H1 (cell line): ENCODE data around the gene MMP25. TPM values are rescaled to one million over a fixed set of nuclear protein-coding genes. Genes with fewer than 3 reads are reported as not detected.

Experiments used
- CTCF ChIA-PET: fragments of 300-600 bp; sonication (Branson Sonifier 250); formaldehyde crosslinking; loops from one replicate; lab custom pipeline; 2021; ENCODE audit not compliant: partially characterized antibody; lab: Charles Lee
- POLR2A ChIA-PET: fragments of 300-600 bp; sonication (Branson Sonifier 250); formaldehyde crosslinking; loops from one replicate; lab custom pipeline; 2021; ENCODE audit warnings: inconsistent platforms; ENCODE audit not compliant: partially characterized antibody; lab: Charles Lee
- DNase-seq, 2 experiments: peaks; one replicate each; pipeline versions ENCODE4 v3.0.0 to v3.0.0-alpha.2; 2010 to 2022; ENCODE audit warnings: low spot score in 2 of 2, low read depth in 1 of 2, mixed read lengths in 1 of 2
- FAIRE-seq: peaks from 2 replicates; lab custom pipeline; 2011; peaks lifted over from hg19 to GRCh38; lab: Jason Lieb, UNC
- H2AFZ ChIP-seq: 2 replicates; pipeline ENCODE4 v1.8.1; 2012; ENCODE audit warnings: low read length, inconsistent platforms
- H2AK5ac ChIP-seq: 2 replicates; pipeline ENCODE4 v1.6.1; 2013; ENCODE audit warnings: low read depth, low read length
- H2BK120ac ChIP-seq: replicated peaks from 2 replicates; pipeline ENCODE3; 2013; ENCODE audit warnings: low read depth, low read length, inconsistent platforms
- H2BK12ac ChIP-seq: 2 replicates; pipeline ENCODE4 v1.6.1; 2013; ENCODE audit warnings: low read depth, low read length
- H2BK15ac ChIP-seq: 2 replicates; pipeline ENCODE4 v1.6.1; 2013; ENCODE audit warnings: low read length
- H2BK20ac ChIP-seq: 2 replicates; pipeline ENCODE4 v1.6.1; 2013; ENCODE audit warnings: low read length
- H2BK5ac ChIP-seq: 2 replicates; pipeline ENCODE4 v1.6.1; 2013; ENCODE audit warnings: low read depth, low read length
- H3K14ac ChIP-seq: 2 replicates; pipeline ENCODE4 v1.6.1; 2013; ENCODE audit warnings: inconsistent platforms; ENCODE audit not compliant: insufficient read length
- H3K18ac ChIP-seq: 2 replicates; pipeline ENCODE4 v1.6.1; 2013; ENCODE audit warnings: low read length; ENCODE audit errors: extremely low read depth
- H3K23ac ChIP-seq: 2 replicates; pipeline ENCODE4 v1.6.1; 2013; ENCODE audit warnings: inconsistent platforms; ENCODE audit not compliant: insufficient read length
- H3K23me2 ChIP-seq: 2 replicates; pipeline ENCODE4 v1.6.1; 2013; ENCODE audit warnings: low read depth, low read length
- H3K27ac ChIP-seq: 2 replicates; pipeline ENCODE4 v1.6.1; 2011; ENCODE audit warnings: low read depth, low read length, inconsistent platforms
- H3K27me3 ChIP-seq, 4 experiments: replicated peaks in 1 of 4; 1 replicate in 1 of 4; 2 replicates in 3 of 4; pipeline versions ENCODE4 v1.6.1 to v1.8.1; 2011 to 2013; ENCODE audit warnings: low read length in 3 of 4, mild to moderate bottlenecking in 3 of 4, inconsistent platforms in 2 of 4, mixed read lengths in 2 of 4, moderate library complexity in 1 of 4; ENCODE audit not compliant: control insufficient read depth in 3 of 4, insufficient read depth in 3 of 4; ENCODE audit errors: extremely low read depth in 1 of 4
- H3K36me3 ChIP-seq, 4 experiments: 2 replicates each; pipeline versions ENCODE4 v1.6.1 to v1.8.1; 2011 to 2013; ENCODE audit warnings: mild to moderate bottlenecking in 4 of 4, low read length in 3 of 4, moderate library complexity in 2 of 4, control low read depth in 1 of 4, inconsistent platforms in 1 of 4; ENCODE audit not compliant: insufficient read depth in 4 of 4, control insufficient read depth in 2 of 4
- H3K4ac ChIP-seq: replicated peaks from 2 replicates; pipeline ENCODE3; 2013; ENCODE audit warnings: low read length, low read depth, mixed read lengths, inconsistent platforms; ENCODE audit not compliant: insufficient read length
- H3K4me1 ChIP-seq, 4 experiments: replicated peaks in 1 of 4; 1 replicate in 1 of 4; 2 replicates in 3 of 4; pipeline versions ENCODE4 v1.6.1 to v1.8.1; 2011 to 2013; ENCODE audit warnings: low read length in 3 of 4, inconsistent platforms in 2 of 4, mixed read lengths in 1 of 4; ENCODE audit not compliant: insufficient read depth in 4 of 4, control insufficient read depth in 3 of 4
- H3K4me2 ChIP-seq, 2 experiments: 2 replicates each; pipeline versions ENCODE4 v1.6.1 to v1.8.1; 2011 to 2013; ENCODE audit warnings: low read depth in 2 of 2, low read length in 2 of 2, control low read depth in 1 of 2, inconsistent platforms in 1 of 2, mild to moderate bottlenecking in 1 of 2; ENCODE audit not compliant: insufficient read depth in 1 of 2
- H3K4me3 ChIP-seq, 4 experiments: fragments of 200-600, 300-600 bp in 1 of 4; sonication (generic), shearing (Covaris generic), sonication (Bioruptor Twin) in 1 of 4; 2 replicates each; pipeline versions ENCODE4 v1.5.1 to v1.8.1; 2011 to 2016; ENCODE audit warnings: low read length in 4 of 4, low read depth in 3 of 4, control low read depth in 2 of 4, inconsistent platforms in 2 of 4, mild to moderate bottlenecking in 2 of 4, mixed read lengths in 1 of 4, moderate library complexity in 1 of 4; ENCODE audit not compliant: insufficient read depth in 2 of 4; ENCODE audit errors: extremely low read depth in 1 of 4
- H3K56ac ChIP-seq: replicated peaks from 2 replicates; pipeline ENCODE3; 2013; ENCODE audit warnings: low read depth, mild to moderate bottlenecking, mixed read lengths, low read length, inconsistent platforms; ENCODE audit not compliant: insufficient read length
- H3K79me1 ChIP-seq: 2 replicates; pipeline ENCODE4 v1.6.1; 2013; ENCODE audit warnings: low read depth, low read length, control low read depth
- H3K79me2 ChIP-seq, 2 experiments: 2 replicates each; pipeline versions ENCODE4 v1.6.1 to v1.8.1; 2012 to 2013; ENCODE audit warnings: low read length in 2 of 2, mild to moderate bottlenecking in 2 of 2, inconsistent platforms in 1 of 2; ENCODE audit not compliant: insufficient read depth in 2 of 2, control insufficient read depth in 1 of 2
- H3K9ac ChIP-seq, 4 experiments: replicated peaks in 1 of 4; 1 replicate in 1 of 4; 2 replicates in 3 of 4; pipeline versions ENCODE4 v1.6.1 to v1.8.1; 2011 to 2013; ENCODE audit warnings: low read depth in 3 of 4, low read length in 3 of 4, control low read depth in 2 of 4, mild to moderate bottlenecking in 2 of 4, moderate library complexity in 2 of 4, inconsistent platforms in 1 of 4; ENCODE audit errors: extremely low read depth in 1 of 4
- H3K9me3 ChIP-seq, 2 experiments: 2 replicates each; pipeline versions ENCODE4 v1.6.1 to v1.8.1; 2012 to 2013; ENCODE audit warnings: mild to moderate bottlenecking in 2 of 2, moderate library complexity in 2 of 2, control low read depth in 1 of 2, inconsistent platforms in 1 of 2, low read depth in 1 of 2, low read length in 1 of 2, mixed read lengths in 1 of 2; ENCODE audit not compliant: insufficient read depth in 2 of 2
- H4K20me1 ChIP-seq, 2 experiments: replicated peaks in 1 of 2; 2 replicates each; pipeline versions ENCODE3 to v1.8.1; 2011 to 2013; ENCODE audit warnings: inconsistent platforms in 2 of 2, low read length in 2 of 2, mild to moderate bottlenecking in 1 of 2; ENCODE audit not compliant: insufficient read depth in 2 of 2, control insufficient read depth in 1 of 2
- H4K5ac ChIP-seq: 2 replicates; pipeline ENCODE4 v1.6.1; 2013; ENCODE audit warnings: low read length, low read depth, mixed read lengths, inconsistent platforms; ENCODE audit not compliant: insufficient read length
- H4K8ac ChIP-seq: 2 replicates; pipeline ENCODE4 v1.8.0; 2013; ENCODE audit warnings: mild to moderate bottlenecking, moderate library complexity, low read length, inconsistent platforms; ENCODE audit not compliant: insufficient read depth; ENCODE audit errors: extremely low read depth
- H4K91ac ChIP-seq: replicated peaks from 2 replicates; pipeline ENCODE3; 2013; ENCODE audit warnings: low read length, mixed read lengths, inconsistent platforms; ENCODE audit not compliant: insufficient read length
- BCL11A ChIP-seq, 2 experiments: IDR thresholded peaks; one replicate each; pipeline ENCODE4 v1.6.1; 2011; ENCODE audit warnings: low read depth in 2 of 2, low read length in 2 of 2, mild to moderate bottlenecking in 2 of 2
- EGR1 ChIP-seq: IDR thresholded peaks from 2 replicates; pipeline ENCODE4 v1.6.1; 2011; ENCODE audit warnings: low read depth, low read length, borderline replicate concordance
- POLR2A ChIP-seq, 2 experiments: IDR thresholded peaks; 1 replicate in 1 of 2; 2 replicates in 1 of 2; pipeline ENCODE4 v1.6.1; 2011; ENCODE audit warnings: low read depth in 2 of 2, low read length in 2 of 2, mild to moderate bottlenecking in 2 of 2; ENCODE audit errors: control extremely low read depth in 1 of 2
- POLR2AphosphoS5 ChIP-seq: IDR thresholded peaks from 2 replicates; pipeline ENCODE4 v1.6.1; 2011; ENCODE audit warnings: low read depth, low read length
- RAD21 ChIP-seq, 2 experiments: IDR thresholded peaks in 1 of 2; conservative IDR thresholded peaks in 1 of 2; 2 replicates each; pipeline ENCODE4 v1.6.1; 2011; ENCODE audit warnings: low read depth in 2 of 2, low read length in 2 of 2, improper control_type of control experiment in 1 of 2, inconsistent platforms in 1 of 2, mild to moderate bottlenecking in 1 of 2, moderate library complexity in 1 of 2
- SIRT6 ChIP-seq: IDR thresholded peaks from one replicate; pipeline ENCODE4 v1.7.1; 2012; ENCODE audit warnings: low read length, inconsistent platforms
- SP2 ChIP-seq: IDR thresholded peaks from 2 replicates; pipeline ENCODE4 v1.6.1; 2012; ENCODE audit warnings: mild to moderate bottlenecking, low read length, inconsistent platforms
- TBP ChIP-seq: IDR thresholded peaks from 2 replicates; pipeline ENCODE4 v1.6.1; 2011; ENCODE audit warnings: low read depth, low read length, improper control_type of control experiment
- ZNF274 ChIP-seq: IDR thresholded peaks from 2 replicates; pipeline ENCODE4 v1.7.0; 2012; ENCODE audit warnings: low read length, borderline replicate concordance; ENCODE audit errors: extremely low read depth
- WGBS, 2 experiments: shearing (Covaris generic) in 1 of 2; methylation state at CpG; one replicate each; pipeline versions ENCODE4 v1.1.6 to v1.1.7; 2013 to 2015; ENCODE audit warnings: low lambda C conversion rate in 2 of 2, mixed read lengths in 2 of 2, inconsistent platforms in 1 of 2, low coverage in 1 of 2, missing lambda C conversion rate in 1 of 2; ENCODE audit not compliant: insufficient replicate concordance in 2 of 2, insufficient coverage in 1 of 2, insufficient read length in 1 of 2; ENCODE audit errors: extremely low coverage in 1 of 2, missing lambda C conversion rate in 1 of 2; 5-methylcytosine and 5-hydroxymethylcytosine counted together
- polyA plus RNA-seq, 7 experiments: library from polyadenylated mRNA; depleted of rRNA in 3 of 7; stranded (reverse) in 5 of 7; unstranded in 2 of 7; fragments of >200 nt in 5 of 7; fragments of 200-250 nt in 2 of 7; gene quantifications; 1 replicate in 5 of 7; 2 replicates in 1 of 7; 4 replicates in 1 of 7; pipeline versions ENCODE4 v1.2.1 to v1.2.3, GENCODE V29; 2011 to 2013; ENCODE audit warnings: missing spikeins in 2 of 7, mixed read lengths in 2 of 7
- total RNA-seq: library from RNA; stranded (reverse); fragmentation: NEBNext Ultra II Directional; extraction: Animal tissue kit (Norgen Biotek cat#: 25700); gene quantifications from 2 replicates; pipeline ENCODE4 v1.2.1, GENCODE V29; 2021

MMP25 gene
- total and polyA plus RNA-seq, 2 of the 8 experiments (the other 6 are each of a cell fraction or from before 2014, with no cell fraction given), result 7.7 to 26.7 TPM

DNA sequence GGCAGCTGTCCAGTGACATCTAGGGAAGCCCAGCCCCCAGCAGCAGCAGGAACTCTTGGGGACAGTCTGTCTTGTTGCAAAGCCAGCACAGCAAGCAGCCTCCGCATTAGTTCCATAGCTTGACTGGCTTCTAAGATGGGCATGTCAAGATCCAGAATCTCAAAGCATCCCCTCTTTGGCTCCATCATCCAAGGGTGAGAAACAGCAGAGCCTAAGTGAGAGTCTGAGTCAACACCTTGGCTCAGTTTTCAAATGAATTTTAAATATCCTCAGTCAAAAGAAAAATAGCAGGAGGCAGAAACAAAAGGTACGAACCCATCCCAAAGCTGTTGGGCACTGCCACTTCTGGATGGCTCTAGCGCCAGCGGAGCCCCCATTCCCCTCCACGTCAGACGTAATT is 31.4 kb upstream of the MMP25 start:
- no peak overlapping the region for H2AFZ ChIP-seq
- H2AK5ac ChIP-seq, result no peak overlapping the region
- 0 out of 2 replicates have a peak overlapping the region, but pooled peaks have one; percentile 61 for H2BK15ac ChIP-seq
- H3K79me1 ChIP-seq, result peaks cover 11% of the 10 kb centered on the region; the same call in 1 of the 2 replicates
- CTCF ChIA-PET, result interaction anchor here (0.8 to 11.3 kb wide), 7 partner anchors 10 to 45 kb away, joined by 3 to 213 read pairs (median 4); no protein-coding TSS in a partner anchor
- WGBS, 2 experiments, result 94% methylated on average over 6 of the region's 6 CpGs; no CpG with 5 or more reads in 1 of the 2 experiments
- peaks cover 11 to 28% of the 10 kb centered on the region in 2 experiments for H3K79me2 ChIP-seq
- H4K5ac ChIP-seq, result no peak overlapping the region
- no peak overlapping the region for H3K18ac ChIP-seq
- H3K36me3 ChIP-seq, result peaks cover 6 to 20% (median 12%) of the 10 kb centered on the region in 4 experiments; a peak in 7 of 8 replicates
- no peak overlapping the region for H4K8ac ChIP-seq
- no peak overlapping the region for H3K9ac ChIP-seq
- no peak overlapping the region for H3K14ac ChIP-seq
- no peak overlapping the region for H2BK12ac ChIP-seq
- H3K4ac ChIP-seq, result no peak overlapping the region
- POLR2A ChIA-PET, result interaction anchor here (0.8 to 35.7 kb wide), 13 partner anchors 2 to 84 kb away, joined by 3 to 1808 read pairs (median 4); partner anchors contain the start of genes BICDL2, CLDN6, CLDN9 and HCFC1R1
- no peak overlapping the region for H2BK5ac ChIP-seq
- H3K4me2 ChIP-seq, result peak overlapping the region in 1 of 2 experiments; percentile 80; a peak in 1 of 4 replicates
- no peak overlapping the region for H4K91ac ChIP-seq
- no peaks in the 10 kb centered on the region; a peak in 1 of 7 replicates for H3K27me3 ChIP-seq
- TF ChIP-seq ZNF274 (no peak), POLR2A (IDR thresholded peaks at IDR 0.05; ENCODE audit: control extremely low read depth in 1 of 2, low read depth in 2 of 2, low read length in 2 of 2) (peak in 1 of 2 experiments; percentile 44; a peak in 1 of 3 replicates), RAD21 (IDR thresholded peaks at IDR 0.05 in 1 of 2, conservative IDR thresholded peaks at IDR 0.05 in 1 of 2; ENCODE audit: low read depth in 2 of 2, low read length in 2 of 2) (no peak), SIRT6 (no peak), SP2 (no peak), EGR1 (no peak), TBP (no peak), BCL11A (IDR thresholded peaks at IDR 0.05; ENCODE audit: low read depth in 2 of 2, low read length in 2 of 2) (no peak), POLR2AphosphoS5 (0 out of 2 replicates have a peak, but pooled peaks have one; percentile 30)
- no peaks in the 10 kb centered on the region for H3K9me3 ChIP-seq
- H3K4me1 ChIP-seq, result peaks cover 12 to 47% (median 41%) of the 10 kb centered on the region in 4 experiments
- peaks cover 16 to 32% of the 10 kb centered on the region in 2 experiments for H4K20me1 ChIP-seq
- 0 out of 8 replicates have a peak overlapping the region, but pooled peaks of 1 of the 4 experiments have one; percentile 5 for H3K4me3 ChIP-seq
- H3K23me2 ChIP-seq, result peaks cover 22% of the 10 kb centered on the region
- no peak overlapping the region for H3K27ac ChIP-seq
- no peak overlapping the region for H2BK20ac ChIP-seq
- H3K23ac ChIP-seq, result no peak overlapping the region
- no peak overlapping the region for H3K56ac ChIP-seq
- DNase-seq (no peak), FAIRE-seq (no peak)
- H2BK120ac ChIP-seq, result no peak overlapping the region
